Activated T-cell treated with anti-CD3 and anti-CD28 coated beads, Interleukin-2, amount 50 U/mL, for 72 hours (primary cell): ENCODE measurements around the gene ETV4. TPM values are rescaled to one million over a fixed set of nuclear protein-coding genes. Genes with fewer than 3 reads are reported as not detected.

Source experiments
- ATAC-seq, 2 donors: fragments of 150-1000 bp; cut with Tn5 transposase; replicated peaks in 1 of 2; 2 replicates each; pipeline ENCODE4 v1.10.0; 2021; ENCODE audit warnings: moderate library complexity in 2 of 2, mild to moderate bottlenecking in 1 of 2
- DNase-seq, 2 donors: peaks; one replicate each; pipeline ENCODE4 v3.0.0; 2021 to 2022; ENCODE audit warnings: mixed read lengths in 1 of 2
- H3K27ac Mint-ChIP-seq: one replicate; pipeline ENCODE4 v1.8.0; 2022; ENCODE audit warnings: mild to moderate bottlenecking, moderate library complexity, mixed read lengths
- H3K27me3 Mint-ChIP-seq: one replicate; pipeline ENCODE4 v1.8.0; 2022; ENCODE audit warnings: low read depth, mixed read lengths
- H3K36me3 Mint-ChIP-seq, 2 donors: one replicate each; pipeline ENCODE4 v1.8.0; 2022; ENCODE audit warnings: mixed read lengths in 2 of 2, mild to moderate bottlenecking in 1 of 2; ENCODE audit not compliant: insufficient read depth in 2 of 2
- H3K4me1 Mint-ChIP-seq: one replicate; pipeline ENCODE4 v1.8.0; 2022; ENCODE audit warnings: low read depth, mixed read lengths
- H3K4me3 Mint-ChIP-seq, 2 donors: one replicate each; pipeline ENCODE4 v1.8.0; 2022; ENCODE audit warnings: mild to moderate bottlenecking in 2 of 2, mixed read lengths in 2 of 2, moderate library complexity in 2 of 2
- H3K9me3 Mint-ChIP-seq, 2 donors: one replicate each; pipeline ENCODE4 v1.8.0; 2022; ENCODE audit warnings: mixed read lengths in 2 of 2
- total RNA-seq, 2 donors: library from RNA; stranded (reverse); gene quantifications; one replicate each; pipeline ENCODE4 v1.2.3, GENCODE V29; 2022

Gene ETV4
- total RNA-seq, 2 donors from 2014 or later = 1.2 to 2.1 TPM

- no peak for ATAC-seq
- H3K27ac Mint-ChIP-seq = peak overlapping the region; percentile 54
- DNase-seq = no peak
- H3K36me3 Mint-ChIP-seq = peaks cover 0 to 2% of the 10 kb centered on the region in 2 donors
- peaks cover 17% of the 10 kb centered on the region for H3K4me1 Mint-ChIP-seq
- H3K27me3 Mint-ChIP-seq = peaks cover 61% of the 10 kb centered on the region
- peak overlapping the region; percentile 79 to 88 for H3K4me3 Mint-ChIP-seq
- H3K9me3 Mint-ChIP-seq = no peaks in the 10 kb centered on the region
Observed at GRCh38 chr17:43547189-43547550, 1.0 kb upstream of the ETV4 start.

DNA sequence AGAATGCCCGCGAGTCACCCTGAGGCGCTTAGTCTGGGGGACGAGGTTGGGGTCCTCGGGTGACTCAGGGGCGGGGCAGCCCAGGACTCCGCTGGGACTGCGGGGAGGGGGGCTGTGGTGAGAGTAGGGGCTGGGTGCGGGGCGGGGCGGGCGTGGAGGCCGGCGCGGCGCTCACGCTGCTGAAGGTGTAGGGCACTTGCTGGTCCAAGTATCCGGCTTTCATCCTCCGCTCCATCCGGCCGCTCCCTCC lies 832 bp downstream of the ETV4 start:
- DNase-seq = peak in 1 of 2 donors; percentile 36
- Mint-ChIP-seq H3K27me3 (peaks cover 58% of the 10 kb centered on the region), H3K36me3 (peaks cover 0 to 2% of the 10 kb centered on the region in 2 donors), H3K9me3 (no peaks in the 10 kb centered on the region), H3K4me3 (peak overlapping the region; percentile 79 to 88), H3K27ac (no peak overlapping the region), H3K4me1 (peaks cover 17% of the 10 kb centered on the region)
- peak; percentile 28 to 41 for ATAC-seq

- ATAC-seq (no peak), DNase-seq (no peak)
- Mint-ChIP-seq H3K4me1 (peaks cover 17% of the 10 kb centered on the region), H3K36me3 (peaks cover 0 to 2% of the 10 kb centered on the region in 2 donors), H3K27me3 (peaks cover 49% of the 10 kb centered on the region), H3K27ac (no peak overlapping the region), H3K4me3 (peak overlapping the region; percentile 79 to 88), H3K9me3 (no peaks in the 10 kb centered on the region)
Observed at GRCh38 chr17:43543771-43544575, 2.2 kb downstream of the ETV4 start.

DNA sequence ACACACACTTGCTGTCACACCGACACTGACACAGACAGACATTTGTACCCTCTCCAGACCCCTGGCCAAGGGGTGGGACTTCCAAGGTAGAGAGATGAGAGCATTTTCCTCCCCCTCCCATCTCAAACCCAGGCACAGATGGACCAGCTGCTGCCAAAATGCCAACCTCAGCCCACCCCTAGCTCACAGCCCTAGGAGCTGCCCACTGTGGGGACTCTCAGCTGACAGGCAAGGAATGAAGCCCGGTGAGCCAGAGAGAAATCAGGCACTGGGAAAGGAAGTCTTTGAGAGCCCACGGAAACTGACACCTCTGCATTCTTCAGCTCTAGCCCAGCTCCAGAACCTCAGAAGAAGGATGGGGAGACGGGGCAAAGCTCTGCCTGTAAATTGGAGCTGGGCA lies 2.8 kb downstream of the ETV4 start:
- H3K9me3 Mint-ChIP-seq = no peaks in the 10 kb centered on the region
- no peak overlapping the region for H3K4me3 Mint-ChIP-seq
- peaks cover 17% of the 10 kb centered on the region for H3K4me1 Mint-ChIP-seq
- no peak overlapping the region for H3K27ac Mint-ChIP-seq
- peaks cover 0 to 2% of the 10 kb centered on the region in 2 donors for H3K36me3 Mint-ChIP-seq
- DNase-seq (no peak), ATAC-seq (no peak)
- peaks cover 49% of the 10 kb centered on the region for H3K27me3 Mint-ChIP-seq

- no peak overlapping the region for H3K27ac Mint-ChIP-seq
- peaks cover 46% of the 10 kb centered on the region for H3K27me3 Mint-ChIP-seq
- H3K4me1 Mint-ChIP-seq = peaks cover 17% of the 10 kb centered on the region
- DNase-seq (no peak), ATAC-seq (no peak)
- peaks cover 0 to 2% of the 10 kb centered on the region in 2 donors for H3K36me3 Mint-ChIP-seq
- H3K4me3 Mint-ChIP-seq = no peak overlapping the region
- H3K9me3 Mint-ChIP-seq = no peaks in the 10 kb centered on the region
Observed at GRCh38 chr17:43542859-43543258, 3.3 kb downstream of the ETV4 start.

DNA sequence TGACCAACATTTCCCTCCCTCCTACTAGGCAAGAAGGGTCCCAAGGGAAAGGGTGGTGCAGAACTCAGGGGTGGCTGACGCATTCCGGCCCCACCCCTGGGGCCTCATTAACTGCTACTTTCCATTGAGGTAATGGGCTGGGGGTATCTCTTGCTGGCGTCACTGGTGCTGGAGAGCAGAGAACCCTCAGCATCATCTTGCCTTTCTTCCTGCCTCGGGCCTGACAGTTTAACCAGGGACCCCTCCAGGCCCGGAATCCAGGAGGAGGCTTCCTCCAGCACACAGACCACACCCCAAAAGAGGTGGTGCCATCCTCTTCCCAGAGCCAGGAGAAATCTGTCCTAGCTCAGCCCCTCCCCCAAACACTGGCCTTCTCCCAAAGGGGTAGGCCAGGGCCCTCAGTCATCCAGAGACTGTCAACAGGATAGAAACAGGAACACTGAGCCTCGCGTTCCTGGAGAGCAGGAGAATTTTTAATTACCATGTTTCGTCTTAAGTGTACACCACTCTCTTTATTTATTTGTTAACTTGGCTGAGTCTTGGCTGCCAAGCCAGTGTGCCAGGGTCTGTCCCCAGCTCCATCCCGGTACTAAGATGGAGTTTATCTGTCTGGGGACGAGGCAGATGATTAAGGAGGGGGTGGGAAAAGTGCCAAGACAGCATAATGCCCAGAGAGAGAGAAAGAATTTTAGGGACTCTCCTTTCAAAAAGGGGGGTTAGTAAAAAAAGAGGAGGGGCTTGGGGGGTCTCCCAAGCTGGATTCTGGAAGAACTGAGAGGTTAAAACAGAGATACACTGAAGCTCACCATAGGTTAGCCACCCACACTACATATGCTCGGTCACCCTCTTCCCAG lies 5.1 kb downstream of the ETV4 start:
- peaks cover 33% of the 10 kb centered on the region for H3K27me3 Mint-ChIP-seq
- H3K9me3 Mint-ChIP-seq = no peaks in the 10 kb centered on the region
- H3K36me3 Mint-ChIP-seq = peaks cover 0 to 2% of the 10 kb centered on the region in 2 donors
- no peak overlapping the region for H3K4me3 Mint-ChIP-seq
- ATAC-seq (no peak), DNase-seq (no peak)
- H3K27ac Mint-ChIP-seq = no peak overlapping the region
- H3K4me1 Mint-ChIP-seq = peaks cover 12% of the 10 kb centered on the region

DNA sequence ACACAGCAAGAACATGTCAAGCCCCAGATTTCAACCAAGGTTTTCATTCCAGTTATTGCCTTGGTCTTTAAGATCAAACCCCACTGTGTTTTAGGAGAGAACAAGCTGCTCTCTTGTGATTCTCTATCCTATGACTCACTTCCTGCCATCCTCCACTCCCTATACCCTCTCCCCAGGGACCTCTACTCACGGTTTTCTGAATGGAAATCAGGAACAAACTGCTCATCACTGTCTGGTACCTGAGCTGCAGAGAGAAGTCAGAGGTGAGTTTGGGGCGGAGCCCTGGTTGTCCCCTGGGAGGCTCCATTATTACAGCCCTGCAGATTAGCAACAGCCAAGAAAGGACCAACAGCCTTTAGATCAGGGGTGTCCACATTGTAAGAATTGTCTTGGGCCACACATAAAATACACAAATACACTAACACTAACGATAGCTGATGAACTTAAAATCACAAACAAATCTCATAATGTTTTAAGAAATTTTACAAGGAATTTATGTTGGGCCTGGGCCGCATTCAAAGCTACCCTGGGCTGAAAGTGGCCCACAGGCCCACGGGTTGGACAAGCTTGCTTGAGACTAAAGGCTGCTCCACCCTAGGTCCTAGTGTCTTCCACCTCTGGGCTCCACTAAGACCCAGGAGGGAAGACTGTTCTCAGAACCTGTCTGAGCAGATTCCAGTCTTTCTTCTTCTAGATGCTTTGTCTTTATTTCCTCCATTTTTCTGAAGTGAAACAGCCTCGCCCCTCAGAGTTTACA lies 9.7 kb downstream of the ETV4 start:
- no peak overlapping the region for H3K4me3 Mint-ChIP-seq
- no peak overlapping the region for H3K27ac Mint-ChIP-seq
- no peaks in the 10 kb centered on the region for H3K36me3 Mint-ChIP-seq
- no peaks in the 10 kb centered on the region for H3K27me3 Mint-ChIP-seq
- peaks cover 10% of the 10 kb centered on the region for H3K4me1 Mint-ChIP-seq
- DNase-seq (no peak), ATAC-seq (peak in 1 of 2 donors; percentile 25)
- no peaks in the 10 kb centered on the region for H3K9me3 Mint-ChIP-seq

DNA sequence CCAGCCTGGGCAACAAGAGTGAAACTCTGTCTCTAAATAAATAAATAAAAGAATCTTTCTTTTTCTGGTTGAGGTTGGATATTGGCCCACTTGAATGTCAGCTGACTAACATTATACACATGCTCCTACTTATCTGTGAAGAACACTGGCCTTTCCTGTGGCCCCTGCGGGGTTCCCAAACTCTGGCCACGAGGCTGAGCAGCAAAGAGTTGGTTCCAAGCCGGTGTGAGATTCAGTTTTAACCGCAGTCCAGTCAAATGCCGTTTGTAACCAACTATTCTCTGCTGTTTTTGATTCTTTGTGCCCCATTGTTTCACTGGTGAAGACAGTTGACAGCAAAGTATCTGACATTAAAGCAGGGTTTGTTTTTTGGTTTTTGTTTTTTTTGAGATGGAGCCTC lies 11.2 kb downstream of the ETV4 start:
- Mint-ChIP-seq H3K27me3 (no peaks in the 10 kb centered on the region), H3K9me3 (no peaks in the 10 kb centered on the region), H3K36me3 (no peaks in the 10 kb centered on the region), H3K27ac (no peak overlapping the region), H3K4me3 (no peak overlapping the region), H3K4me1 (peaks cover 10% of the 10 kb centered on the region)
- ATAC-seq = no peak
- DNase-seq = no peak

GRCh38 chr17:43533699-43534098 lies 12.4 kb downstream of the ETV4 start:
- H3K27me3 Mint-ChIP-seq = no peaks in the 10 kb centered on the region
- ATAC-seq = no peak
- H3K9me3 Mint-ChIP-seq = no peaks in the 10 kb centered on the region
- no peak overlapping the region for H3K4me3 Mint-ChIP-seq
- DNase-seq = no peak
- H3K36me3 Mint-ChIP-seq = no peaks in the 10 kb centered on the region
- H3K27ac Mint-ChIP-seq = no peak overlapping the region
- peaks cover 10% of the 10 kb centered on the region for H3K4me1 Mint-ChIP-seq

- Mint-ChIP-seq H3K27ac (no peak overlapping the region), H3K4me1 (peaks cover 10% of the 10 kb centered on the region), H3K36me3 (no peaks in the 10 kb centered on the region), H3K27me3 (no peaks in the 10 kb centered on the region), H3K4me3 (no peak overlapping the region), H3K9me3 (no peaks in the 10 kb centered on the region)
- ATAC-seq = no peak
- no peak for DNase-seq
Observed at GRCh38 chr17:43532581-43532980, 13.6 kb downstream of the ETV4 start.

DNA sequence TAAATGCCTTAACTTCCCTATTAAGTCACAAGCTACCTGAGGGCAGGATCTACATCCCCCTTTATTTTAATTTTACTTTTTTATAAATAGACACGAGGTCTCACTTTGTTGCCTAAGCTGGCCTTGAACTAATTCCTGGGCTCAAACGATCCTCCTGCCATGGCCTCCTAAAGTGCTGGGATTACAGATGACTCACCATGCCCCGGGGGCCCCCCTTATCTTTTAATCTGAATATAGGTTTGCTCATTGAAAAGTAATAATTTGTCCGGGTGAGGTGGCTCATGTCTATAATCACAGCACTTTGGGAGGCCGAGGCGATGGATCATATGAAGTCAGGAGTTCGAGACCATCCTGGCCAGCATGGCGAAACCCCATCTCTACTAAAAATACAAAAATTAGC lies 14.2 kb downstream of the ETV4 start:
- ATAC-seq (no peak), DNase-seq (no peak)
- H3K27ac Mint-ChIP-seq = no peak overlapping the region
- no peaks in the 10 kb centered on the region for H3K9me3 Mint-ChIP-seq
- H3K4me1 Mint-ChIP-seq = peaks cover 10% of the 10 kb centered on the region
- no peaks in the 10 kb centered on the region for H3K36me3 Mint-ChIP-seq
- no peak overlapping the region for H3K4me3 Mint-ChIP-seq
- H3K27me3 Mint-ChIP-seq = no peaks in the 10 kb centered on the region

DNA sequence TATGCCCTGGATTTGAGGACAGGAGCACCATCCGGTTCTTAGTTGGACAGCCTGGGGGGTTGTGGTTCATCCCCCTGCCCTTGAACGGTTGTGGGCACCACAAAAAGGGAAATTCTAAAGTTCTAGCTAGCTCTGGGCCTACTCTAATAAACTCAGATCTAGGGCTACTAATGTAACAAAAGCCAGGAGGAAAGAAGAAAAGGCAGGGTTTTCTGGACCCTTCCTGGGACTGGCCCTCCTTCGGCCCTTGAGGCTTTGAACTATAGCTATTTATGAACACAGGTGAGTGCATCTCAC lies 15.1 kb downstream of the ETV4 start:
- no peak for ATAC-seq
- H3K27ac Mint-ChIP-seq = no peak overlapping the region

DNA sequence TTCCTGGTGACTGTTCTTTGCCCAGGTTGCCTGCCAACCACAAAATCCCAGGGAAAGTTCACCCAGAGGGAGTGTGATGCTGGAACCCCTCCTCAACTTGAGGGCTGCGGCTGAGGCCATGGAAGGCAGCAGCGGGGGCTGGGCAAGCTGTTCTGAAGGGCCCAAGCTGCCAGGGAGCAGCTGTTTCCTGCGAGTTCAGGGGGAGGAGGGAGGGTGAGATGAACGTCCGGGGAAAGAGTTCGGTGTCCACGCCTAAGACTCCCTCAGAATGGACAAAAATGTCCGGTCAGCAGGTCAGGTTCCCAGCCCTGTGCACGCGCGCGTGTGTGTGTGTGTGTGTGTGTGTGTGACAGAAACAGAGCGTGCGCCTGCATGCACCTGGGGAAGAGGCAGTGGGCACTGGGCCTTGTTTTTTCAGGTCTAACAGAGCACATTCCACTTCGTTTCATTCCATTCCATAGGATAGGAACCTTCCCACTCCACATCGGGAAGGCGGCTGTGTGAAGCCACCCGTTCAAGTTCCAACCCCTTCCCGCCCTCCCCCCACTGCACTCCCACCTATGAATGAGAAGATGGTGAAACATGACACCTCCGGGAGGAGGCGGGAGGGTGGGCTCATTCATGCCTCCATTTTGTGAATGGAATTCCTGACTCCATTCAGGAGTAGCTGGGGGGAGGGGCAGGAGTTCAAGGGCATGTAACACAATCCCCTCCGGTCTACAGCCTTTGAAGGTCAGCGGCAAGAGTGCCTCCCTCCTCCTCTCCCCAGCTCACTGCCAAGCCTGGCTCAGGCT lies 15.7 kb downstream of the ETV4 start:
- Mint-ChIP-seq H3K4me1 (no peaks in the 10 kb centered on the region), H3K27me3 (no peaks in the 10 kb centered on the region), H3K36me3 (no peaks in the 10 kb centered on the region), H3K27ac (no peak overlapping the region), H3K9me3 (no peaks in the 10 kb centered on the region), H3K4me3 (no peak overlapping the region)
- no peak for DNase-seq
- ATAC-seq = no peak

More for the DNA sequence above, 15.1 kb downstream of the ETV4 start:
- H3K9me3 Mint-ChIP-seq = no peaks in the 10 kb centered on the region
- H3K27me3 Mint-ChIP-seq = no peaks in the 10 kb centered on the region
- no peaks in the 10 kb centered on the region for H3K36me3 Mint-ChIP-seq
- H3K4me1 Mint-ChIP-seq = peaks cover 4% of the 10 kb centered on the region
- no peak for DNase-seq
- H3K4me3 Mint-ChIP-seq = no peak overlapping the region
